ENCODE data around the gene EMID1.

GRCh38 chr22:29201782-29202181, 3.9 kb upstream of the EMID1 start:
- TF ChIP-seq CTCF (conservative IDR thresholded peaks at IDR 0.05 in 1 of 2, IDR thresholded peaks at IDR 0.05 in 1 of 2; ENCODE audit: extremely low read depth in 1 of 2, insufficient read depth in 1 of 2, low read depth in 1 of 2, low read length in 2 of 2), result no peak
- TF ChIP-seq EZH2 (IDR thresholded peaks at IDR 0.05; ENCODE audit: borderline replicate concordance, low read length), result no peak
